Measurements from ENCODE around the gene HPN.

HPN gene

GRCh38 chr19:35042954-35043604, 1.6 kb downstream of the HPN start:
- H3K4me1 ChIP-seq (ENCODE audit: insufficient read depth, low read length, severe bottlenecking), result peaks cover 2% of the 10 kb centered on the region
- no peaks in the 10 kb centered on the region for H3K9me3 ChIP-seq (ENCODE audit: low read length)
- no peak overlapping the region for H3K9ac ChIP-seq (ENCODE audit: low read length)
- no peaks in the 10 kb centered on the region for H3K9me2 ChIP-seq (ENCODE audit: low read depth, low read length)
- H2AFZ ChIP-seq (ENCODE audit: low read length), result no peak overlapping the region
- H4K20me1 ChIP-seq (ENCODE audit: insufficient read depth, low read length), result no peaks in the 10 kb centered on the region
- H3K27ac ChIP-seq (ENCODE audit: low read depth, low read length, poor library complexity, severe bottlenecking), result no peak overlapping the region
- H3K36me3 ChIP-seq (ENCODE audit: insufficient read depth, low read length), result no peaks in the 10 kb centered on the region
- TF ChIP-seq, protein P1, sequence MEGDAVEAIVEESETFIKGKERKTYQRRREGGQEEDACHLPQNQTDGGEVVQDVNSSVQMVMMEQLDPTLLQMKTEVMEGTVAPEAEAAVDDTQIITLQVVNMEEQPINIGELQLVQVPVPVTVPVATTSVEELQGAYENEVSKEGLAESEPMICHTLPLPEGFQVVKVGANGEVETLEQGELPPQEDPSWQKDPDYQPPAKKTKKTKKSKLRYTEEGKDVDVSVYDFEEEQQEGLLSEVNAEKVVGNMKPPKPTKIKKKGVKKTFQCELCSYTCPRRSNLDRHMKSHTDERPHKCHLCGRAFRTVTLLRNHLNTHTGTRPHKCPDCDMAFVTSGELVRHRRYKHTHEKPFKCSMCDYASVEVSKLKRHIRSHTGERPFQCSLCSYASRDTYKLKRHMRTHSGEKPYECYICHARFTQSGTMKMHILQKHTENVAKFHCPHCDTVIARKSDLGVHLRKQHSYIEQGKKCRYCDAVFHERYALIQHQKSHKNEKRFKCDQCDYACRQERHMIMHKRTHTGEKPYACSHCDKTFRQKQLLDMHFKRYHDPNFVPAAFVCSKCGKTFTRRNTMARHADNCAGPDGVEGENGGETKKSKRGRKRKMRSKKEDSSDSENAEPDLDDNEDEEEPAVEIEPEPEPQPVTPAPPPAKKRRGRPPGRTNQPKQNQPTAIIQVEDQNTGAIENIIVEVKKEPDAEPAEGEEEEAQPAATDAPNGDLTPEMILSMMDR (IDR thresholded peaks at IDR 0.05; ENCODE audit: low read length), result no peak
- TF ChIP-seq EZH2 (IDR thresholded peaks at IDR 0.05; ENCODE audit: borderline replicate concordance, low read length), result no peak
- H3K4me3 ChIP-seq (ENCODE audit: low read depth, low read length, poor library complexity, severe bottlenecking), result no peak overlapping the region
- H3K4me2 ChIP-seq (ENCODE audit: low read length), result no peak overlapping the region
- no peaks in the 10 kb centered on the region for H3K79me2 ChIP-seq (ENCODE audit: insufficient read depth, low read length)
- no peaks in the 10 kb centered on the region for H3F3A ChIP-seq (ENCODE audit: insufficient read depth, low read length)
- H3K27me3 ChIP-seq (ENCODE audit: insufficient read depth, low read length), result no peaks in the 10 kb centered on the region; the same call in 1 of the 2 replicates

- Histone ChIP-seq H3K36me3 (ENCODE audit: insufficient read depth, low read length) (no peaks in the 10 kb centered on the region), H3F3A (ENCODE audit: insufficient read depth, low read length) (no peaks in the 10 kb centered on the region), H3K27ac (ENCODE audit: low read depth, low read length, poor library complexity, severe bottlenecking) (no peak overlapping the region), H3K9me3 (ENCODE audit: low read length) (no peaks in the 10 kb centered on the region), H3K9me2 (ENCODE audit: low read depth, low read length) (no peaks in the 10 kb centered on the region), H3K27me3 (ENCODE audit: insufficient read depth, low read length) (no peaks in the 10 kb centered on the region; the same call in 1 of the 2 replicates), H3K4me2 (ENCODE audit: low read length) (no peak overlapping the region), H4K20me1 (ENCODE audit: insufficient read depth, low read length) (no peaks in the 10 kb centered on the region), H2AFZ (ENCODE audit: low read length) (no peak overlapping the region), H3K4me1 (ENCODE audit: insufficient read depth, low read length, severe bottlenecking) (no peaks in the 10 kb centered on the region), H3K9ac (ENCODE audit: low read length) (no peak overlapping the region), H3K4me3 (ENCODE audit: low read depth, low read length, poor library complexity, severe bottlenecking) (no peak overlapping the region), H3K79me2 (ENCODE audit: insufficient read depth, low read length) (no peaks in the 10 kb centered on the region)
- no peak for TF ChIP-seq EZH2 (IDR thresholded peaks at IDR 0.05; ENCODE audit: borderline replicate concordance, low read length)
- TF ChIP-seq, protein P1 (IDR thresholded peaks at IDR 0.05; ENCODE audit: low read length), result no peak
Observed at GRCh38 chr19:35043906-35044305, 2.4 kb downstream of the HPN start.

DNA sequence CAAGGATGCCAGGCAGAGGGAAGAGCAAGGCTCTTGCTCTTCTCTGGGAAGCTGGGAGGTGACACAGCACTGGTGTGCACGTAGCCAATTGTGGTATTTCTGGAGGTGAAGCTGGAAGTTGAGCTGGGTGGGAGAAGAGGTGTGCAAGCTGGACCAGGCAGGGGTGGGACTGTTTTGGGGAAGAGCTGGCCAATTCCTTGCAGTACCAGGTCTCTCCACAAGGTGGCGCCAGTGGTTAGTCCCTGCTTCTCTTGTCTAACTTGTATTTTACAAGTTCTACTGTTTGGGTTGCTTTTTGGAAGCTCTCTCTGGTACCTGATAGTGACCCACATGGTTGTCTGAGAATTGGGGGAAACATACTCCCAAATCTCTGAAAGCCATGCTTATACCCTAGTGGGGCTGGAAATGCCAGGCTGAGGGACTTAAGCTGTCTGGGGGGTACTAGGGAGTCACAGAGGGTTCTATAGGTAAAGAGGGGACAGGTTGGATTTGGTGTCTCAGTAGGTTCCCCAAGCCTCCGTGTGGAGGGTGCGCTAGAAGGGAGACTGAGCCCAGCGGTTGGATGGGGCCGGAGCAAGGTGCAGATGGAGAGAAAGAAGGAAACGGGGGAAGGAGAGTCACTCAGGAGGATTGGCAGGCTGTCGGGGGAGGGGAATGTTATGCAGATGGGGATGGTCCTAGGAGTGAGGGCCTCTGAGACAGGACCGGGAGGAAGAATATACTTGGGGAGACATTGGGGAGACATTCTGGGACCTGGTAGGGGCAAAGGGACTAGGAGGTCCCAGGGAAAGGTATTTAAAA, 3.0 kb downstream of the HPN start:
- Histone ChIP-seq H4K20me1 (ENCODE audit: insufficient read depth, low read length) (no peaks in the 10 kb centered on the region), H3K4me2 (ENCODE audit: low read length) (no peak overlapping the region), H3K4me3 (ENCODE audit: low read depth, low read length, poor library complexity, severe bottlenecking) (no peak overlapping the region), H3K27ac (ENCODE audit: low read depth, low read length, poor library complexity, severe bottlenecking) (no peak overlapping the region), H3F3A (ENCODE audit: insufficient read depth, low read length) (no peaks in the 10 kb centered on the region), H3K27me3 (ENCODE audit: insufficient read depth, low read length) (no peaks in the 10 kb centered on the region; the same call in 1 of the 2 replicates), H3K9me3 (ENCODE audit: low read length) (no peaks in the 10 kb centered on the region), H3K9ac (ENCODE audit: low read length) (no peak overlapping the region), H3K9me2 (ENCODE audit: low read depth, low read length) (no peaks in the 10 kb centered on the region), H3K36me3 (ENCODE audit: insufficient read depth, low read length) (no peaks in the 10 kb centered on the region), H3K4me1 (ENCODE audit: insufficient read depth, low read length, severe bottlenecking) (no peaks in the 10 kb centered on the region), H2AFZ (ENCODE audit: low read length) (no peak overlapping the region), H3K79me2 (ENCODE audit: insufficient read depth, low read length) (no peaks in the 10 kb centered on the region)
- TF ChIP-seq EZH2 (IDR thresholded peaks at IDR 0.05; ENCODE audit: borderline replicate concordance, low read length), result no peak
- TF ChIP-seq, protein P1 (IDR thresholded peaks at IDR 0.05; ENCODE audit: low read length), result peak; percentile 95
